Vagina (tissue), 2 donors: ENCODE measurements around the gene ZNHIT2.

Experiments used
- CTCF ChIP-seq, 3 experiments: fragments of 450-650 bp in 2 of 3; fragments of 200-600 bp in 1 of 3; sonication (generic) in 1 of 3; IDR thresholded peaks; one replicate each; pipeline ENCODE4 v1.5.1; 2017 to 2019; ENCODE audit warnings: antibody characterized with exemption in 3 of 3, mild to moderate bottlenecking in 2 of 3, moderate library complexity in 2 of 3
- POLR2A ChIP-seq, 2 donors: fragments of 450-650 bp; IDR thresholded peaks; one replicate each; pipeline ENCODE4 v1.6.1; 2017; ENCODE audit warnings: antibody characterized with exemption in 2 of 2, mild to moderate bottlenecking in 2 of 2, moderate library complexity in 2 of 2

GRCh38 chr11:65103476-65103875, 14.0 kb downstream of the ZNHIT2 start:
- TF ChIP-seq CTCF (IDR thresholded peaks at IDR 0.05) (no peak), POLR2A (IDR thresholded peaks at IDR 0.05) (no peak)
